ENCODE data around the gene ATP4B.

- TF ChIP-seq CTCF (IDR thresholded peaks at IDR 0.05) (no peak), ZFX (IDR thresholded peaks at IDR 0.05; ENCODE audit: borderline replicate concordance) (no peak)
Measured at GRCh38 chr13:113670541-113670940, 12.5 kb upstream of the ATP4B start.
